ENCODE measurements around the gene SAE1.

The SAE1 gene

DNA sequence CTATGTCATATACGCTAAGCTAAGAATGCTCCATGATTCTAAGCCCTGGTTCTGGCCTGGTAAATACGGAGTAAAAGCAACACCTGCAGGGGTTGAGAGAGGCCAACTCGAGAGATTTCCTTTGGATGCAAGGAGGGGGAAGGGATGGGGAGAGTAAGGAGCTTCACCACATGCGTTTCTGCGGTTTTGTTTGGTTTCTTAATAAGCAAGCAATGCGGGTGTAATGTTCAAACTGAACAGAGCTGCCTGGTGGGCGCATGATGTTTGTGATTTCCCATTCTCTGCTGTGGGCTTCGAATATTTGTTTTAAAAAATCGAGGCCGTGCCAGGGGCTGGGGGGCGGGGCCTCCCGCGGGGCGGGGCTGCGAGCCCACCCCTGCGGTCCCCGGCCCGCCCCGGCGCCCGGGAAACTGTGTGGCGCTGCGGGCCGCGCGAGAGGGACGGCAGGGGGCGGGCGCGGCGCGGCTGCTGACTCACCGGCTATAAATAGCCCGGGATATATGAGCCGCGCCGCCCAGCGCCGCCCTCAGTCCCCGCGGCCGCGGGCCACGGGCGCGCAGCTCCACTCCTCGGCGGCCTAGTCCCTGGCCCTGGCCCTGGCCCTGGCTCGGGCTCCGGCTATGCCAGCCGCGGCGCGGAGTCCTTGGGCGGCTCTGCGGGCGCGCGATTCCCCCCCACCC lies 95.3 kb downstream of the SAE1 start:
- no peak for DNase-seq

DNA sequence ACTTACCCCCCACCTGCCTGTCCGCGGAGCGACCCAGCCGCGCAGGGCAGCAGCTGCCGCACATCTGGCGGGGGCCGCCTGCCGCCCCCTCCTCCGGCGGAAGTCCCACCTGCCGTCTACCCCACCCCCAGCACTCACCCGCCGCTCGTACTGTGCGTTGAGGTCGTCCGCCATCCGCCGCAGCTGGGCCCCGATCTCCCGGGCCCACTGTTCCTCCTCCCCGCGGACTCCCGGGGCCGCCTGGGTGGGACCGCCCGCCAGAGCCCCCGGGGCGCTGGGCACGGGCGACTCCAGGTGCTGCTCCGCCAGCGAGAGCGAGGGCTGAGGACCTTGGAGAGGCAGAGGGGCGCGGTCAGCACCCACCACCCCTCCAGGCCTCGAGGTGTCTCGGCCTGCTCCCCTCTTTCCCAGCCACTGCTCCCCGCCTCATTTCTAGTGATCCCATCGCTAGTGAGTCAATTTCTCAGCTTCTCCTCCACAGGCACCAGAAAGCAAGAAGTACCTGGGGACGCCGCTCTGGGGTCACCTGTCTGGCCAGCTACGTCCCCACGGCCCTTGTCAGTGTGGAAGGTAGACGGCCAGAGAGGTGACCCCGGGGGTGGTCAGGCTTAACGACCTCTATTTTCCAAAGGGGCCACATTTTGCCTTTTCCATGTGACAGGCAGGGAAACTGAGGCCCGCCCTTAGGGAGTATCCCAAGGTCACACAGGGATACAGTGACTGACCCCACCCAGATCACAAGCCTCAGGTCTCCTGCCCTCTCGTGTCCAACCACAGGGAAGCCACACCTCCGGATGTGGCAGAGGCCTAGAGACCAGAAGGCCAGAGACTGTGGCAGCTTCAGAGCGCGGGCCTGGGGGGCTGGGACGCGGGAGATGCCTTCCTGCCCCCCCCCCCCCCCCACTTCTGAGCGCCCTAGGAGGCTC lies 96.1 kb downstream of the SAE1 start:
- DNase-seq = no peak

DNA sequence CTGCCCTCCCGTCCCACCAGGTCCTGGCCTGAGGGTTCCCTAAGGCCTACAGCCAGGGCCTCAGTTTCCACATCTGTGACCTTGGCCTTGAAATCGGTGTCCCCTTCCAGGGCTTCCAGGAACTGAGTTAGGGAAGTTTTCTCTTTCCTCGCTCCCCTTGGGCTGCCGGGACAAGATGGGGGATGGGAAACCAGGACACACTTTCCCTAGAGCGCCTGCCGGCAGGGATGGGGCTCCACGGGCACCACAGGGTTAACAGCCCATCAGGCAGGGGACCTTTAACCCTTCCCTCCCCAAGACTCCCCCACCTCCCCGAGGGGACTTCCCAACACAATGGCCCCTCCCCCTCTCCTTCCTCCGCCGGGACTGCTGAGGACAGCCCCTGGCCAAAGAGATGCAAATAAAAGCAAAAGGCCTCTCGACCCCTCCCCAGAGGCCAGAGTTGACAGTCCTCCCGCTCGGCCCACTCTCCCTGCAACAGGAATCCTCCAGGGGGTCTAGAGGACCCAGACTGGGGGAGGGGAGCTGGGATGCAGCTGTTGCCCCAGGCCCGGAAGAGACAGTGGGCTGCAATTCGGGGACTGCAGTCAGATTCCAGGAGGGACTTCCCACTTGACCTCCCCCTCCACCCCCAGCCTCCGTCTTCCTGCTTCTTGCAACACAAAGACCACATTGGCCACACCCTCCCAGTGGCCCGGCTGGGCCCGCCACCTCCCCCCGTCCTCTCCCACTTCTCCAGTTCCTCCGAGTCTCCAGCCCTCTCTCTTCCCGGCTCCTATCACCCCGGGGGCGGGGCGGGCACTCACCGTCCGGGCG lies 96.9 kb downstream of the SAE1 start:
- peak; percentile 66 for DNase-seq

DNA sequence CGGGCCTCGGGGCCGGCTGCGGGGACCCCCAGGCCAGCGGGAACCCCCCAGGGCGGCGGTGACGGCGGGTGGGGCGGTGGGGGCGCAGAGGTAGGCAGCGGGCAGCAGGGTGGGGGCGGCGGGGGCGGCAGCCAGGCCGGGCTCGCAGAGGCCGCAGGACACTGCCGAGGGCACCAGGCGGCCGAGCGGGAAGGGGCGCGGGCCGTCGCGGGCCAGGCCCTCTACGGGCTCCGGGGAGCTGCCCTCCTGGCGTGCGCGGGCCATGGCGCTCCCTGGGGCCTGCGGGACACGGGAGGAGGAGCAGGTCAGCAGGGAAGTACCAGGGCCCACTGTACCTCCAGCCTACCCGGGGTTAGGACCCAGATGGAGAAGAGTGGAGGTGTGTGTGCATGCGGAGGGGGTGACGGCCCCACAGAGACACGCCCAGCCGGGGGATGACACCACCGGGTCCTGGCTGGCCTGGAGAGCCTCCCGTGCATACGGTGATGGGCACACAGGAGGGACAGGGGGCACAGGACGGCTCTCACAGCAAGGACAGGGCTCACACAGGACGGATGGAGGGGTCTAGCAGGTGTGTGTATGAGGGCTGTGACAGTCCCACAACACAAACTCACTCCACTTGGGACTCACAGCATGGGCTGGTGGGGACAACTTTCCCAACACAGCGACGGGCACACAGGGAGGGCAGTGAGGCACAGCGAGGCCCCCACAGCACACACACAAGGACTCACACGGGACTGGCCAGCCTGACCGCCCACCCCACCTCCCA lies 97.7 kb downstream of the SAE1 start:
- DNase-seq = no peak

DNA sequence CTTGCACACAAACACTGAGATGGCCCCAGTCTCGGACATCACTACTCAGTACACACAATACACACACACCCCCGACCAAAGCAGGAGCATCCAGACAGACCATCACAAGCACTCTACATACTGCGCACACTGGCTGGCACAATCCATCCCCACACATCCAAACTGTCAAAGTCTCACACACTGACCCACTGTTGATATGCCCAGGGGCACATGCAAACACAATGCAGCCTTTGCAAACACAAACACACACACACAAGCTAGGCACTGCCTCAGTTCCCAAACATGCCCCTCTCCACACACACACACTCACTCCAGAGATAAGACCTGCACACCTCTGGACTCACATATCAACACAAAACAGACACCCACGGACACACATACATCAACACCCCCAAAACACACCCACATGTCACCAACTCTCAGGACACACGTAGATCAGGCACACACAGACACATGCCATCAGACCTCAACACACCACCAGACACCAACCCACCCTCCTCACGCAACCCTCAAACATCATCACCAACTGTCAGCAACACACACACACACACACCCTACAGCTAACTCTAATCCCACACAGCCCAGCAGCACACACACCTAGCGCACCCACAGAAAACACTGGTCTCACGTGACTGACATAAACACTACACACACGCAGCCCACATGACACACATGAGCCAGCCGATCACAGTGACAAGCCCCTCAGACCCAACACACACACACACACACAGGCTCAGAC lies 98.5 kb downstream of the SAE1 start:
- DNase-seq = no peak

DNA sequence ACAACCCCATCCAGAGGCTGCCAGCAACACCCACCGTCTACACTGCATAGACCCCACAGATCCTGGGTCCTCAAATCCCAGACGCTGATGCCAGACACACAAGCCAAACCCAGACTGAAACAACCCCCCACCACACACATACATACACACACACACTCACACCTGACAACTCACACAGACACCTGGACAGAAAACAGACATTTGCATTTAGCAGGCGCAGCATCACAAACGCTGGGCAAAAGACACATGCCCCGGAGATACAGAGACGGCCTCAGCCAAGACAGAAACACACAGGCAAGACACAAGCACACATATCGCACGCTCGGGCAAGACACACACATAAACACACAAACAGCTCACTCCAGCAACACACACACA lies 99.0 kb downstream of the SAE1 start:
- DNase-seq = no peak

DNA sequence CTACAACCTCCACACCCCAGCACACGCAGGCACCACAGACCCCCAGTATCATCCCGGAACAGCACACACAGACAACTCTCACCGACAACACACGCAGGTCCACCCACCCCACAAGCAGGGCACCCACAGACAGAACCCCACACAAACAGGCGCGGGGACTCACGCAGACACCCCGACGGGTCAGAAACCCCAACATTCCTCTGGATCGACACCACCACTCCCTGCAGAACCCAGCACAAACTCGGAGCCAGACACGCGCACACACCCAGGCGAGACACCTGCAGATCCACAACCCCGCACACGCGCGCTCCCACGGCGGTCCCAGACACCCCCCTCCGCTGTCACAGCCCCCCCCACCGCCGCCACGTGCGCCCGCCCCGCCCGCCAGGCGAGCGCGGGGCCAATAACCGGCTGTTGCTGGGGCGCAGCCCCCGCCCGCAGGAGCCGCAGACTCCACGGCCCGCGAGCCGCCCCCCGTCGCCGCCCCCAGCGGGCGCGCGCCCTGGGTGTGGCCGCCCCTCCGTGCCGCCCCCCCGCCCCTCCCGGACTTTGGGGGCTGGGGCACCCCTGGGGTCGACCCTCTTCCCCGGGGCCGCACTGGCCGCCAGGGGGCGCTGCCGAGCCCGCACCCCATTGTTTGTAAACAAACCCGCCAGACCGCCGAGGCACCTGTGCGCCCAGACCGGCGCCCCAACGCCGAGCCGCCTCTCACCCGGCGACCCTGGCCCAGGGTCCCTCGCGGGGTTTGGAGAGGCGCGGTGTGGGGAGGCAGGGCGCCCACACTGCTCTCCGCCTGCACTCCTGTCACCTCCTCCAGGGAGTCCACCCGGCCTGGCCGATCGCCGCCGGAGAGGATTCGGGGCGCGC lies 99.7 kb downstream of the SAE1 start:
- DNase-seq = no peak

DNA sequence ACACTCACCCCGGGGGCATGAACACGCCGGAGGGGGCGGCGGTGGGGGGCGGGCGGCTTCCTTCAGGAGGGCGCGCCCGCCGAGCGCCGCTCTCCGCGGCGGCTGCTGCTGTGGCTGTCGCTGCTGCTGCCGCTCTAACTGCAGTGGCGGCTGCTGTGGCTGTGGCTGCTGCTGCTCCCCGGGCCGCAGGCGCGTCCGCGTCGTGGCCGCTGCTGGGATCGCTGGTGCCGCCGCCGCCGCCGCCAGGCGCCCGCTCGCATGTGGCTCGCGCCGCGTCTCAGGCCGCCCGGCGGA lies 100.2 kb downstream of the SAE1 start, which contains the start of gene BBC3:
Gene BBC3 (minus strand): TSS at position 279 of the 294 bp plus-strand sequence. CDS start 2,768 bp downstream, outside the sequence.
- no peak for DNase-seq

DNA sequence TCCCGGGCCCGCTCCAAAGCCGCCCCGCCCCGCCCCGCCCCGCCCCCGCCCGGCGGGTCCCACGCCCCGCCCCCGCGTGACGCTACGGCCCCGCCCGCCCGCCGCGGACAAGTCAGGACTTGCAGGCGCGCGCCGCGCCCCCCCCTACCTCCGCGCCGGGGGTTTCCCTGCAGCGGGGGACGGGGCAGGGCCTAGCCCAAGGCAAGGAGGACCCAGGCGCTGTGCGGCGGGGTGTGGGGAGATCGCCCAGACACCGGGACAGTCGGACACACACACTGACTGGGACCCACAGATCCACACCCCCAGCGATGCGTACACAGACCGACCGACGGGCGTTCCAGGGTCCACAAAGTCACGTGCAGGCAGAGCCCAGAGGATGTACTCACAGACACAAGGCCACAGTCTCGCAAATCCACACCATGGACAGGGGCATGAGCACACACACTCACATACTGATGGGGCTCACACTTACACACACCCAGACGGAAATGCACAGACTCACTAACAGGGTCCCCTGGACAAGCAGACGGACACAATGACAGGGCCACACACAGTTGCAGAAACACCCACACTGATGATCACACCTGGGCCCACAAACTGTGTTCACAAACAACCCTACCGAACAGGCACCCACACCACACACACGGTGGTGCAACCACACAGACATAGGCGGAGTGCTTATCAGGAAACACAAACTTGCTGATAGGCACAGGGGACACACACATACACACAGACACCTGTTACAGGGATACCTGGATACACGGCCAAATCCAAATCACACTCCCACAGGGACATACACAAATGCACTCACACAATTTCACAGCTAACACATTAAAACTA lies 100.8 kb downstream of the SAE1 start:
- peak; percentile 68 for DNase-seq

DNA sequence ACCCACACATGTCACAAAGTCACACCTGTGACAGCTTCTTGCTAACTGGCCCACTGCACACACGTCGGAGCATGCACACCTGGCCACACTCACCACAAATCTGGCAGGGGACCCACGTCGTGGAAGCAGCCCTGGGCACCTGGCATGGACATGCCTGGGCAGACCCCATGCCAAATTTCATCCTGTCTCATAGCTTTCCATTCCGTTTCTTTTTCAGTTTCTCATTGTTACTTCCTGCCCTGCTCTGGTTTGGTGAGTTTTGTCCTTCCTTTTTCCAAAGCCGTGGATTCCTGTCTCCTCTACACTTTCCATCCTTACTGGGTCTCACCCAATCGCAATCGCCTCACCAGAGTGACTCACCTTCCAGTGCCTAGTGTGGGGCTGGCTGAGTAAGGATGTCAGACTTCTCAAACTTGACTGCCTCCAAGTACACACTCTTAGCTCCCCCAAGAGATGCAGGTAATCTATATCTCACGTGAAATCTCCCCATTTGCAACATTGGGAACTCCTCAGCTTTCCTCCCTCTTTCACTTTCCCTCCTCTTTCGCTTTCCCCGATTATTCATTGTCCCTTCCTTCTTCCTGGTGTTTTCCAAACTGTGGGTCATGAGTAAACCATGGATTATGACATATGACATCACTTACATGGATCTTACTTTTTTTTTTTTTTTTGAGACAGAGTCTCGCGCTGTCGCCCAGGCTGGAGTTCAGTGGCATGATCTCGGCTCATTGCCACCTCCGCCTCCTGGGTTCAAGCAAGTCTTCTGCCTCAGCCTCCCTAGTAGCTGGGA lies 102.0 kb downstream of the SAE1 start:
- peak; percentile 75 for DNase-seq

DNA sequence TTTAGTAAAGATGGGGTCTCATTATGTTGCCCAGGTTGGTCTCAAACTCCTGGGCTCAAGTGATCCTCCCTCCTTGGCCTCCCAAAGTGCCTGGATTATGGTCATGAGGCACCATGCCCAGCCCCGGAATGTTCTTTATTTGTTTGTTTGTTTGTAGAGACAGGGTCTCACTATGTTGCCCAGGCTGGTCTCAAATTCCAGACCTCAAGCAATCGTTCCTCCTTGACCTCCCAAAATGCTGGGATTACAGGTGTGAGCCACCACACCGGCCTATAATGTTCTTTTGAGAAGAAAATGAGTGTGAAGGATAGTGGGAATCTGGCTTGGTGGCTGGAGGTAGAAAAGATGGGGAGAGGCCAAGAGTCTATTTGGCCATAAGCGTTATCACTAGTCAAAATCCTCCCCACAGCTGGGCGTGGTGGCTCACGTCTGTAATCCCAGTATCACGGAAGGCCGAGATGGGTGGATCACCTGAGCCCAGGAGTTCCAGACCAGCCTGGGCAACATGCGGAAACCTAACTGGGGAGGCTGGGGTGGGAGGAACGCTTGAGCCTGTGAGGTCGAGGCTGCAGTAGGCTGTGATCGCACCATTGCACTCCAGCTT lies 105.5 kb downstream of the SAE1 start:
- DNase-seq = no peak

DNA sequence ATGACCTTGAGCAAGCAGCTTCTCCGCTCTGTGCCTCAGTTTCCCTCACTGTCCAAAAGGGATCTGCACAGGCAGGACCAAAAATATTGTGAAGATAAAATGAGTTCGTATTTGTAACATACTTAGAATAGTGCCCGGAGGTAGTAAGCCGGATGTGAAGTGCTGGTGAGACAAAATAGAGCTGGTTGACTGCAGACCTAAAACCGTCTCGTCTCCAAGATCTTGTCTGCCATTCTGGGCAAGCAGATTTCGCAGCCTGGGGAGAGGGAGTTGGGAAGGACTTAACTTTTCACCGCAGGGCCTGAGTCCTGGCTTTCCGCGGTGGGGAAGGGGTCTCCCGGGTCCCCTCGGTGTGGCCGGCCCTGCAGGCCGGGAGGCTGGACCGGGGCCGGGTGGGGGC lies 108.5 kb downstream of the SAE1 start:
- DNase-seq = no peak

DNA sequence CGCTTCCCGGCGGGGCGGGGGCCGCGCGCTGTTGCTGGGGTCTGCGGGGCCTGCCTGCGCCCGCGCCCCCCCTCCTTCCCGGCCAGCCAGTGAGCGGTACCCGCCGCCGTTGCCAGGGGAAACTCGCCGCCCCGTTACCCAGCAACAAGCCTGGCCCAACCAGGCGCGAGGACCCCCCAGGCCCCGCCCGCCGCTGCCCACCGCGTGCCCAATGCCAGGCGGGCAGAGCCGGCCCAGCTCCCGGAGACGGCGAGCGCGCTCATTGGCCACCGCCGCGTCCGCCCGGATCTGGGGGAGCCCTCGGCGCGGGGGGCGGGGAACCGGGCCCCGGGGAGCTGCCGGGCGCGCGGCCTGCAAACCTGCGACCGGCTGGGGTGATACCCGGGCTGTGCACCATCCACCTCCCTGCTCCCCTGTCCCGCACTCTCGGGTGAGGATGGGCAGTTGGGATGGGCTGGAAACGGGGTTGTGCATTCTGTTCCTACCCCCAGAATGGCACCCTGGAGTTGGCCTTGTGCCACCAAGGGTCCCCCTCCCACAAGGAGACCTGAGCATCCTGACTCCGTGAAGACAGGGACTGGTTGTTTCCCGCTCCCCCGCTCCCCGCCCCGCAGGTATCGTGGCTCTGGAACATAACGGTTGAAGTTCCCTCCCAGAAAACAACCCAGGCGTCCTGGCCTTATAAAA lies 109.1 kb downstream of the SAE1 start:
- DNase-seq = no peak

DNA sequence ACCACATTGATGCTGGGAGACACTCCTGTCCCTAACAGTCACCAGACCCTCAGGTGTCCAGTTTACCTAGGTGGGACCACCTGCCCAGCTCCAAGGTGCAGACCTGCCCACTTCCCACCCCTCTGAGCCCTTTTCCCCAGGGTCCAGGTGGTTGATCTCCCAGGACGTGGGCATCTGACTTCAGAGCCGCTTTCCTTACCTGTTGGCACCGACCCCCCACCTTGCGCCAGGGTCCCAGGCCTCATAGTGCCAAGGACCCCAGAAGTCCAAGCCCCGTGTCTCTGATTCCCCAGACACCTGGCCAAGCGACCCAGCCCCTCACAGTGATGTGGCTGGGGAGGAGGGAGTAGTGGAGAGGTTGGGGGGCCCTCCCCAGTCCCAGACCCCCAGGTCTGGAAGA lies 109.9 kb downstream of the SAE1 start:
- DNase-seq = no peak

DNA sequence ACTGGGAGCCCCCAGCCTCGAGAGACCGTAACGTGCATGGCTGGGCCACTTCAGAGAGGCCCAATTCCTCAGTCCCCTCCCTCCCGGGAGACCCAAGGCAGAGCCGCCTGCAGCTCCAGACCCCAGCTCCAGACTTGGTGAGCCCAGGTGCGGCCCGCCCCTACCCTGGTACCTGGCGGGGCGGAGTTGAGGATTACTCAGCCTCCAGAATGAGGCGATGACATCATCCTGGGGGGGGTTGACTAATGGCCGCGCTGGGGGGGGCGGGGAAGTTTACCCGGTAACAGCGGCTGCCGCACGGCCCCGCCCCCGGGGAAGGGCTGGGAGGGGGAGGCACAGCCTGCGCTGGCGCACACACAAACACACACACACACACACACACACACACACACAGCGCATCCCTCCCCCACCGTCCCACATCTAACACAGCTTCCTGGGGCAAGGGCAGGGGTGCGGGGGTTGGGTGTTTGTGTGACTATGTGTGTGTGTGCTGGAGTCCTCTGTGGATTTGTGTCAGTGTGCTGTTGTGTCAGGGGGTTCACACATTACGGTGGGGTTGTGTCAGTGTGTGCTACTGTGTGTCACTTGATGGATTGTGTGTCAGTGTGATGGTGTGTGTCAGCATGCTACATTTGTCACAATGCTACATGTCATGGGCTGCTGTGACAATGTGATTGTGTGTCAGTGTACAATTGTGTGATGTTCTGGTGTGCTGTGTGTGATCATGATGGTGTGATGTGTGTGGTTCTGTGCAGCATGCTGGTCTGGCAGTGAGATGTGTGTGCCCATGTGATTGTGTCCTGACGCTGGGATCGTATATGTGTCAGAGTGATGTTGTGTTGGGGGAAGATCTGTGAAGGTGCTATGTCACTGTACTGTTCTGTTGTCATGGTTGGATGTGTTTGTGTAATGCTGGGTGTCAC lies 110.6 kb downstream of the SAE1 start:
- peak; percentile 64 for DNase-seq

DNA sequence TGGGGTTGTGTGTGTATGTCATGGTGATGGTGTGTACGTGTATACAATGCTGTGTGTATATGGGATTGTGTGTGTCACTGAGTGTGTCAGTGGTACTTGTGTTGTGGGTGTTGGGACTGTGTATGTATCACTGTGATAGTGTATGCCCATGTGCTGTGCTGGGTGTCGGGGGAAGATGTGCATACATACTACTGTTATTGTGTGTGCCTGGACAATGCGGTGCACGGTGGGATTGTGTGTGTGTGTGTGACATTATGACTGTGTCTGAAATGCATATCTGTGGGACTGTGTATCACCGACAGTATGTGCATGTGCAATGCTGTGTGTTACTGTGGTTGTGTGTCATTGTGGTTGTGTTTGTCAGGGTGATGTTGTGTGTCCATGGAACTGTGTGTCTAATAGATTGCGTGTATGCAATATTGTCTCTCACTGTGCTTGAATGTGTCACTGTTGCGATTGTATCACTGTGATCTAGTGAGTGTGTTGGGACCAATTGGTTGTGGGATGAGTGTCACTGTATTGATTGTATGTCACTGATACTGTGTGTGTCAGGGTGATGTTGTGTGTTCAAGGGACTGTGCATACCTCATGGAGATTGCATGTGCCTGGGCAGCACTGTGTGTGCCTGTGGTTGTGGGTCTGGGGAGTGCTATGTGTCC lies 111.4 kb downstream of the SAE1 start:
- DNase-seq = no peak

All from amniotic stem cell (primary cell).